Measurements from ENCODE around the gene KCNA10. TPM values are rescaled to one million over a fixed set of nuclear protein-coding genes. Genes with fewer than 3 reads are reported as not detected.

Gene KCNA10
- total and polyA plus RNA-seq, 10 of the 15 experiments (the other 5 are each of a cell fraction or from before 2014, with no cell fraction given): not detected

GRCh38 chr1:110485725-110486124 is 33.2 kb downstream of the KCNA10 start:
- Histone ChIP-seq H3K4me3 (no peak overlapping the region), H3K27ac (ENCODE audit: control insufficient read depth, insufficient read depth) (no peak overlapping the region), H2AFZ (ENCODE audit: control insufficient read depth, low read depth, low read length) (no peak overlapping the region), H3K4me2 (ENCODE audit: control insufficient read depth, insufficient read depth) (no peak overlapping the region), H3K27me3 (replicated peaks in 1 of 2; ENCODE audit: control insufficient read depth in 2 of 2, insufficient read depth in 2 of 2, low read length in 1 of 2) (peaks cover 3 to 6% of the 10 kb centered on the region in 2 experiments; a peak in 3 of 4 replicates), H3K9ac (ENCODE audit: control insufficient read depth, insufficient read depth, low read length) (no peak overlapping the region), H3K36me3 (ENCODE audit: control insufficient read depth in 2 of 2, insufficient read depth in 2 of 2, low read length in 1 of 2) (no peaks in the 10 kb centered on the region), H3K4me1 (ENCODE audit: control insufficient read depth, insufficient read depth, low read length) (no peaks in the 10 kb centered on the region), H4K20me1 (ENCODE audit: control insufficient read depth, insufficient read depth) (no peaks in the 10 kb centered on the region), H3K9me3 (replicated peaks; ENCODE audit: control insufficient read depth, insufficient read depth, low read length) (no peaks in the 10 kb centered on the region), H3K79me2 (ENCODE audit: control insufficient read depth, insufficient read depth, low read length) (no peaks in the 10 kb centered on the region)
- ChIA-PET RAD21 (ENCODE audit: unreplicated experiment) (no interaction called here), POLR2A (no interaction called here), SMC1A (ENCODE audit: uncharacterized antibody, unreplicated experiment) (no interaction called here), CTCF (interaction anchor here (1.2 kb wide), 1 partner anchor 10 kb away, joined by 5 read pairs; no protein-coding TSS in a partner anchor)
- 0% methylated on average over 2 of the region's 2 CpGs for WGBS (ENCODE audit: insufficient coverage, insufficient replicate concordance, low lambda C conversion rate, missing lambda C conversion rate)
- DNase-seq (ENCODE audit: low read depth, low spot score) (no peak), ATAC-seq (no peak), FAIRE-seq (no peak)
- TF ChIP-seq NFYA (IDR thresholded peaks at IDR 0.05; ENCODE audit: borderline replicate concordance, low read depth, low read length) (no peak), FOXM1 (IDR thresholded peaks at IDR 0.05; ENCODE audit: low read depth, low read length) (no peak), PBX3 (IDR thresholded peaks at IDR 0.05; ENCODE audit: insufficient replicate concordance, low read depth, low read length) (no peak), SUZ12 (IDR thresholded peaks at IDR 0.05; ENCODE audit: unreplicated experiment) (no peak), ZBTB4 (CRISPR knock-in tag; IDR thresholded peaks at IDR 0.05) (no peak), SRF (IDR thresholded peaks at IDR 0.05; ENCODE audit: low read depth in 2 of 2, low read length in 2 of 2) (no peak), ZNF592 (IDR thresholded peaks at IDR 0.05) (no peak), RELA (IDR thresholded peaks at IDR 0.05; ENCODE audit: borderline replicate concordance, partially characterized antibody) (no peak), ZNF622 (IDR thresholded peaks at IDR 0.05) (no peak), FOXK2 (IDR thresholded peaks at IDR 0.05) (no peak), PML (IDR thresholded peaks at IDR 0.05; ENCODE audit: low read length) (no peak), FOS (IDR thresholded peaks at IDR 0.05; ENCODE audit: borderline replicate concordance, extremely low read depth, insufficient read length) (no peak), BCL3 (IDR thresholded peaks at IDR 0.05; ENCODE audit: borderline replicate concordance, insufficient read depth, low read depth, low read length, poor library complexity, severe bottlenecking) (no peak)
- no TSS peak for BruUV-seq (replicated peaks)
- in situ Hi-C loops (cut with MboI): no loop called here
- intact Hi-C loops (cut with micrococcal nuclease; ENCODE audit: unreplicated experiment): no loop called here
